Stimulated activated naive CD8-positive, alpha-beta T cell treated with anti-CD3 and anti-CD28 coated beads, Interleukin-15, Interleukin-2, amounts not matched to agents 100 ng/mL and 50 ng/mL, for 24 hours (primary cell): ENCODE data around the gene MLH3.
"Not testable (repeated sequence)": the region's sequence is repeated elsewhere in the genome, so short reads cannot be mapped to it uniquely, and the experiment has no call there.

ENCODE experiments used
- H3K27ac Mint-ChIP-seq: one replicate; pipeline ENCODE4 v1.8.0; 2021; ENCODE audit warnings: mild to moderate bottlenecking, mixed read lengths
- H3K27me3 Mint-ChIP-seq: one replicate; pipeline ENCODE4 v1.8.0; 2021; ENCODE audit warnings: mixed read lengths
- H3K36me3 Mint-ChIP-seq: one replicate; pipeline ENCODE4 v1.8.0; 2021; ENCODE audit warnings: low read depth, mixed read lengths
- H3K4me1 Mint-ChIP-seq: one replicate; pipeline ENCODE4 v1.8.0; 2021; ENCODE audit warnings: low read depth, mixed read lengths
- H3K4me3 Mint-ChIP-seq: one replicate; pipeline ENCODE4 v1.8.0; 2021; ENCODE audit warnings: mild to moderate bottlenecking, mixed read lengths
- H3K9me3 Mint-ChIP-seq: one replicate; pipeline ENCODE4 v1.8.0; 2021; ENCODE audit warnings: mixed read lengths

The MLH3 gene

GRCh38 chr14:75001899-75002298 is 49.4 kb downstream of the MLH3 start:
- H3K4me3 Mint-ChIP-seq, result peak overlapping the region; percentile 95
- H3K4me1 Mint-ChIP-seq, result peaks cover 31% of the 10 kb centered on the region
- peak overlapping the region; percentile 96 for H3K27ac Mint-ChIP-seq
- H3K36me3 Mint-ChIP-seq, result peaks cover 34% of the 10 kb centered on the region
- no peaks in the 10 kb centered on the region for H3K27me3 Mint-ChIP-seq
- no peaks in the 10 kb centered on the region for H3K9me3 Mint-ChIP-seq

DNA sequence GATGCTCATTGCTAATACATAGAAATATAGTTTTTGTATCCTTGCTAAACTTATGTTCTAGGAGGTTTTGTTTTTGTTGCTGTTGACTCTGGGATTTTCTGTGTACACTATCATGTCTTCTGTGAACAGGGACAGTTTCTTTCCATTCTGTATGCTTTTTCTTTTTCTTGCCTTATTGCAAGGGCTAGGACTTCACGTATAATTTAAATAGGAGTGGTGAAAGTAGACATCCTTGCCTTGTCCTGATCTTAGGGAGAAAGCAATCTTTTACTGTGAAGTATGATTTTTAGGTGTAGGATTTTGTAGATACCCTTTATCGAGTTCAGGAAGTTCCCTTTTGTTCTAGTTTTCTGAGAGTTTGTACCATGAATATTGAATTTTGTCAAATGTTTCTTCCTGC is 50.0 kb downstream of the MLH3 start:
- Mint-ChIP-seq H3K36me3 (peaks cover 27% of the 10 kb centered on the region), H3K4me3 (no peak overlapping the region), H3K27ac (no peak overlapping the region)

GRCh38 chr14:74995781-74996180 is 55.5 kb downstream of the MLH3 start:
- not testable (repeated sequence) for H3K27me3 Mint-ChIP-seq, H3K4me1 Mint-ChIP-seq, H3K4me3 Mint-ChIP-seq, H3K27ac Mint-ChIP-seq, H3K36me3 Mint-ChIP-seq, H3K9me3 Mint-ChIP-seq

More for the DNA sequence above, 50.0 kb downstream of the MLH3 start:
- H3K9me3 Mint-ChIP-seq, result no peaks in the 10 kb centered on the region
- no peaks in the 10 kb centered on the region for H3K27me3 Mint-ChIP-seq
- H3K4me1 Mint-ChIP-seq, result peaks cover 31% of the 10 kb centered on the region

DNA sequence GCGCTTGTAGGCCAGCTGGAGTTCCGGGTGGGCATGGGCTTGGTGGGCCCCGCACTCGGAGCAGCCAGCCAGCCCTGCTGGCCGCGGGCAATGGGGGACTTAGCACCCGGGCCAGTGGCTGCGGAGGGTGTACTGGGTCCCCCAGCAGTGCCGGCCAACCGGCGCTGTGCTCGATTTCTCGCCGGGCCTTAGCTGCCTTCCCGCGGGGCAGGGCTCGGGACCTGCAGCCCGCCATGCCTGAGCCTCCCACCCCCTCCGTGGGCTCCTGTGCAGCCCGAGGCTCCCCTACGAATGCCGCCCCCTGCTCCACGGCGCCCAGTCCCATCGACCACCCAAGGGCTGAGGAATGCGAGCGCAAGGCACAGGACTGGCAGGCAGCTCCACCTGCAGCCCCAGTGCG is 57.1 kb downstream of the MLH3 start:
- not testable (repeated sequence) for H3K4me1 Mint-ChIP-seq, H3K27me3 Mint-ChIP-seq, H3K36me3 Mint-ChIP-seq, H3K9me3 Mint-ChIP-seq, H3K27ac Mint-ChIP-seq, H3K4me3 Mint-ChIP-seq

- H3K27me3 Mint-ChIP-seq, result no peaks in the 10 kb centered on the region
- no peaks in the 10 kb centered on the region for H3K4me1 Mint-ChIP-seq
- no peak overlapping the region for H3K4me3 Mint-ChIP-seq
- no peak overlapping the region for H3K27ac Mint-ChIP-seq
- H3K9me3 Mint-ChIP-seq, result no peaks in the 10 kb centered on the region
- no peaks in the 10 kb centered on the region for H3K36me3 Mint-ChIP-seq
These were observed 62.3 kb downstream of the MLH3 start for GRCh38 chr14:74988993-74989392.

DNA sequence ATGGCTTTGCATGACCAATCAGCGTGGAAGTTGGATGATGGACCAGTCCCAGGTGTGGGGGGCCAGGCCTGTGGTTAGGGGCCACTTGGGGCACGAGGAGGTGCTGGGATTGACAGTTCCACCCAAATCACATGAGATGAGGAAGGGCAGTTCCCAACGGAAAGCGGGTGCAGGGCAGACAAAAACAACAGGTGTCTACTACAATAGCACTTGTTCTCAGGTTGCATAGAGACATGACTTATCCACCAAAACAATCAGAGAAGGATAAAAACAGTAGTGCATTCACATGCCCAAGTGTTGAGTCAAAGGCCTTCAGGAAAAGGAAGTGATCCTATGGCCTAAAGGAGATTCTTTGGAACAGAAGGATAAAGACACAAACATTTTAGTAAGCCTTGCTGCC is 63.1 kb downstream of the MLH3 start:
- no peak overlapping the region for H3K4me3 Mint-ChIP-seq
- no peaks in the 10 kb centered on the region for H3K36me3 Mint-ChIP-seq
- no peaks in the 10 kb centered on the region for H3K9me3 Mint-ChIP-seq
- H3K27ac Mint-ChIP-seq, result no peak overlapping the region
- no peaks in the 10 kb centered on the region for H3K27me3 Mint-ChIP-seq
- no peaks in the 10 kb centered on the region for H3K4me1 Mint-ChIP-seq

- Mint-ChIP-seq H3K9me3 (no peaks in the 10 kb centered on the region), H3K4me3 (no peak overlapping the region), H3K27ac (no peak overlapping the region), H3K4me1 (no peaks in the 10 kb centered on the region), H3K36me3 (no peaks in the 10 kb centered on the region), H3K27me3 (no peaks in the 10 kb centered on the region)
These were observed 65.5 kb downstream of the MLH3 start for GRCh38 chr14:74985806-74986205.

DNA sequence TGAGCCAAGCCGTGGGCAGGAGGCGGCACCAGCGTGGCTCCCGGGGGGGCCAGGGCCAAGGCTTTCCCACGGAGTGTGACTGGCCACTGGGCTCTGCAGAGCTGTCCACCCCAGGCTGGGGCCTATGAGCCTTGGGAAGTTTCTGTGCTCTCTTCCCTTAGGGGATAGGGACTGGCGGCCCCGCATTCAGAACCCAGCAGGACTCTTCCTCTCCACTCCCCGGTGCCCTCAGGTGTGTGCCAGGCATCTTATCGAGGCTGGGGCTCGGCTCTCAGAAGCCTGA is 66.3 kb downstream of the MLH3 start:
- Mint-ChIP-seq H3K4me1 (no peaks in the 10 kb centered on the region), H3K9me3 (no peaks in the 10 kb centered on the region), H3K4me3 (no peak overlapping the region), H3K27me3 (no peaks in the 10 kb centered on the region), H3K36me3 (no peaks in the 10 kb centered on the region), H3K27ac (no peak overlapping the region)

DNA sequence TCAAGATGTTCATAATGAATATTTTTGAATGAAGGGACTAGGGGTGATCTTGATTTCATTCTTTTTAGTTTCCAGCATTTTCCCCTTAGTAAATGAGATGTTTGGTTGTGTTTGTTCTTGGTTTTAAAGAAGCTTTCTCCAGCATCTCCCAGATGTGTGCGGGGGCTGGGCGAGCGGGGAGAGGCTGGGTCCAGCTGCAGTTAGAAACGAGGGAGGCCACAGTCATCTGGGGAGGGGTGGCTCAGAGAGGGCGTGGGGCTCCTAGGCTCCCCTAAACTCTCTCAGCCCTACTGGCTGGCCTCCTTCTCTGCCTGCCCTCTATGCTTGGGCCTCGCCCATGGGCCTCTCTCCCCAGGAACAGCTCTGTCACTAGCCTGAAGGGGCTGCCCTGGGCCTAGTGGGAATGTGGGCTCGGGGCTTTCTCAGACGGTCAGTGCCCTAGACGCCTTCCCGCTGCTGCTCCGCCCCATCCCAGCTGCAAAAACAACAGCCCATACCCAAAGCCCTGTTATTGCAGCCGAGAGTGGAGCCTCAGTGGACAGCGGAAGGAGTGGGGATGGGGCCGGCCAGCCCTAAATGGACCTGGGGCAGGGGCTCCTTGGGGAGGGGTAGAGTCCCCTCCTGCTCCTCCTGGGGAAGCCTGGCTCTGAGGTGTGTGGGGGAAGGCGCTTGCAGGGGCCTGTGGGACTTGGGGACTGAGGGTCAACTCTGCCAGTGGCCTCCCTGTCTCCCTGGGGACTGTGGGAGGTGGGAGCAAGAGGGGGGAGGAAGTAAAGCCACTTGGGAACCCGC is 66.8 kb downstream of the MLH3 start:
- no peaks in the 10 kb centered on the region for H3K27me3 Mint-ChIP-seq
- no peak overlapping the region for H3K4me3 Mint-ChIP-seq
- no peaks in the 10 kb centered on the region for H3K9me3 Mint-ChIP-seq
- no peak overlapping the region for H3K27ac Mint-ChIP-seq
- no peaks in the 10 kb centered on the region for H3K36me3 Mint-ChIP-seq
- H3K4me1 Mint-ChIP-seq, result no peaks in the 10 kb centered on the region

DNA sequence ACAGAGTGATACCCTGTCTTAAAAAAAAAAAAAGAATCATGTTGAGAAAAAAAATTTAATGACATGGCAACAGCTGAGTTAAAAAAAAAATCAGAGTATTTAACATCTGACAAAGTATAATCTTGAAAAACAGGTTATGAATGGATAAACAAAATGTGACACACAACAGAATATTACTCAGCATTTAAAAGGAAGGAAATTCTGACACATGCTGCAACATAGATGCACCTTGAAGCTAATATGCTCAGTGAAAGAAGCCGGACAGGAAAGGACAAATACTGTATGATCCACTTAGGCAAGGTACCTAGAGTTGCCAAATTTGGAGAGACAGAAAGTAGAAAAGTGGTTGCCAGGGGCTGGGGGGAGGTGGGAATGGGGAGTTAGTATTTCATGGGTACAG is 67.9 kb downstream of the MLH3 start:
- H3K4me1 Mint-ChIP-seq, result no peaks in the 10 kb centered on the region
- no peak overlapping the region for H3K27ac Mint-ChIP-seq
- H3K9me3 Mint-ChIP-seq, result no peaks in the 10 kb centered on the region
- H3K27me3 Mint-ChIP-seq, result no peaks in the 10 kb centered on the region
- H3K4me3 Mint-ChIP-seq, result no peak overlapping the region
- no peaks in the 10 kb centered on the region for H3K36me3 Mint-ChIP-seq

- H3K27ac Mint-ChIP-seq, result no peak overlapping the region
- no peaks in the 10 kb centered on the region for H3K9me3 Mint-ChIP-seq
- H3K4me1 Mint-ChIP-seq, result no peaks in the 10 kb centered on the region
- no peak overlapping the region for H3K4me3 Mint-ChIP-seq
- no peaks in the 10 kb centered on the region for H3K36me3 Mint-ChIP-seq
- H3K27me3 Mint-ChIP-seq, result no peaks in the 10 kb centered on the region
These were observed 68.6 kb downstream of the MLH3 start for GRCh38 chr14:74982661-74983060.

DNA sequence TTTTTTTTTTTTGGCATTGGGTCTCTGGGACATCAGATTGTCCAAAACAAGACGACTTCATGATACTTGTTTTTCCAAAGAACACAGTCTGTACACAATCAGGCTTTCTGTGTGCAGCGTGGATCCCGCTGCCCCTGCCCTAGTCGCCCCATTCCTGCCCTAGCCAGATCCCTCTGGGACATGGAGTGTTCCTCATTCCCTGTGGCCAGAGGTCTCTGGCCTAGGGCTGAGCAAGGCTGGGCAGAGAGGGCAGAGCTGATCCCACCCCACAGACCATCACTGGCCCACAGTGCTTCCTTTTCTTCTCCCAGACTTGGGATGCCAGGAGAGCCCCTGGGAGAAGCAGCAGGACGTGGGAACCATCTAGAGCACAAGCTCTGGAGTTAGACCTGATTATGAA is 69.4 kb downstream of the MLH3 start:
- H3K27ac Mint-ChIP-seq, result no peak overlapping the region
- no peaks in the 10 kb centered on the region for H3K9me3 Mint-ChIP-seq
- H3K4me1 Mint-ChIP-seq, result no peaks in the 10 kb centered on the region
- no peaks in the 10 kb centered on the region for H3K27me3 Mint-ChIP-seq
- H3K36me3 Mint-ChIP-seq, result no peaks in the 10 kb centered on the region
- no peak overlapping the region for H3K4me3 Mint-ChIP-seq

- Mint-ChIP-seq H3K27me3 (no peaks in the 10 kb centered on the region), H3K27ac (no peak overlapping the region), H3K9me3 (no peaks in the 10 kb centered on the region), H3K4me3 (no peak overlapping the region), H3K4me1 (no peaks in the 10 kb centered on the region), H3K36me3 (no peaks in the 10 kb centered on the region)
These were observed 69.8 kb downstream of the MLH3 start for GRCh38 chr14:74981462-74981782.

DNA sequence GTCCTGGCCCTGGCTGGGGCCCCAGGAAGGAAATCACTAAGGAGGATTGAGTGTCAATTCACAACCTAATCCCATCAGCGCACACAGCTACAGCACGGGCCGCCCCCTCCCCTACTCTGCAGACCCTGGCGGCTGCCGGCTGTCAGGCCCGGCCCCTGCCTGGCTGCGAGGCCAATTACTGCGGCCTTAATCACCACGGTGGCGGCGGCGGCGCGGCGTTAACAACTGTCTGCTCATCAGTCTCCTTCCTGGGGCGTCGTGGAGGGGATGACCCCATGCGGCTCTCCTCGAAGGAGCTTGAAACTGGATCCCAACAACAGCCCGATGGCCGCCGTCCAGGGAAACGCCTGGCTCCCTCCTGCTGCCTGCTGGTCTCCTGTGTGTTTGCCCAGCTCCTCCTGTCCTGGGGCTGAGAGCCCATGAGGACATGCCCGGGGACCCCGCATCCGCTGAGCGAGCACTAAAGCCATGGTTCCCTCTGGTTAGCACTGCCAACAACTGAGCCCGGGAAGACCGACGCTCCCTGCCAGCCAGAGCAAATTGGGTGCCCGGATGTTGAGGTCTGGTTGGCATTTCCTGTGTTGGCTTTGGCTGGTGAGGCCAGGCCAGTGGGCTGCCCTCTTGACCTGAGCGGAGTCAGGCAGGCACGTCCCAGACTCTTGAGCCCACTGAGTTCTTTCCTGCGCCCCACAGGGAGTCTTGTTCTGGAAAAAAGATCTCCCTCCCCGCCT is 70.4 kb downstream of the MLH3 start:
- no peaks in the 10 kb centered on the region for H3K27me3 Mint-ChIP-seq
- H3K27ac Mint-ChIP-seq, result no peak overlapping the region
- H3K9me3 Mint-ChIP-seq, result no peaks in the 10 kb centered on the region
- no peaks in the 10 kb centered on the region for H3K36me3 Mint-ChIP-seq
- no peak overlapping the region for H3K4me3 Mint-ChIP-seq
- no peaks in the 10 kb centered on the region for H3K4me1 Mint-ChIP-seq

GRCh38 chr14:74980398-74980730 is 70.9 kb downstream of the MLH3 start:
- Mint-ChIP-seq H3K9me3 (no peaks in the 10 kb centered on the region), H3K27ac (no peak overlapping the region), H3K4me1 (no peaks in the 10 kb centered on the region), H3K4me3 (no peak overlapping the region), H3K36me3 (no peaks in the 10 kb centered on the region), H3K27me3 (no peaks in the 10 kb centered on the region)
